Measurements from ENCODE around the gene OR2T1.
"Not testable (repeated sequence)": the region's sequence is repeated elsewhere in the genome, so short reads cannot be mapped to it uniquely, and the experiment has no call there.

Gene OR2T1

GRCh38 chr1:248417854-248418253 is 15.0 kb downstream of the OR2T1 start:
- Mint-ChIP-seq H3K27me3 (no peaks in the 10 kb centered on the region), H3K9me3 (peaks cover 34% of the 10 kb centered on the region), H3K36me3 (ENCODE audit: low read depth) (no peaks in the 10 kb centered on the region), H3K27ac (no peak overlapping the region), H3K4me3 (no peak overlapping the region), H3K4me1 (ENCODE audit: low read depth) (no peaks in the 10 kb centered on the region)
- intact Hi-C loops (cut with micrococcal nuclease), result no loop called here

GRCh38 chr1:248421384-248421783 is 18.5 kb downstream of the OR2T1 start:
- Mint-ChIP-seq H3K27me3 (no peaks in the 10 kb centered on the region), H3K9me3 (peaks cover 39% of the 10 kb centered on the region), H3K4me3 (no peak overlapping the region), H3K36me3 (ENCODE audit: low read depth) (no peaks in the 10 kb centered on the region), H3K27ac (no peak overlapping the region), H3K4me1 (ENCODE audit: low read depth) (no peaks in the 10 kb centered on the region)
- intact Hi-C loops (cut with micrococcal nuclease), result no loop called here

GRCh38 chr1:248427526-248428191 is 24.8 kb downstream of the OR2T1 start:
- H3K36me3 Mint-ChIP-seq (ENCODE audit: low read depth); H3K4me1 Mint-ChIP-seq (ENCODE audit: low read depth); H3K27ac Mint-ChIP-seq; H3K27me3 Mint-ChIP-seq; H3K4me3 Mint-ChIP-seq; intact Hi-C loops (cut with micrococcal nuclease): not testable (repeated sequence)
- H3K9me3 Mint-ChIP-seq, result peaks cover 16% of the 10 kb centered on the region

- H3K4me3 Mint-ChIP-seq; intact Hi-C loops (cut with micrococcal nuclease); H3K27ac Mint-ChIP-seq; H3K36me3 Mint-ChIP-seq (ENCODE audit: low read depth); H3K27me3 Mint-ChIP-seq; H3K4me1 Mint-ChIP-seq (ENCODE audit: low read depth): not testable (repeated sequence)
- H3K9me3 Mint-ChIP-seq, result peaks cover 11% of the 10 kb centered on the region
Observed at GRCh38 chr1:248428192-248428533, 25.3 kb downstream of the OR2T1 start.

DNA sequence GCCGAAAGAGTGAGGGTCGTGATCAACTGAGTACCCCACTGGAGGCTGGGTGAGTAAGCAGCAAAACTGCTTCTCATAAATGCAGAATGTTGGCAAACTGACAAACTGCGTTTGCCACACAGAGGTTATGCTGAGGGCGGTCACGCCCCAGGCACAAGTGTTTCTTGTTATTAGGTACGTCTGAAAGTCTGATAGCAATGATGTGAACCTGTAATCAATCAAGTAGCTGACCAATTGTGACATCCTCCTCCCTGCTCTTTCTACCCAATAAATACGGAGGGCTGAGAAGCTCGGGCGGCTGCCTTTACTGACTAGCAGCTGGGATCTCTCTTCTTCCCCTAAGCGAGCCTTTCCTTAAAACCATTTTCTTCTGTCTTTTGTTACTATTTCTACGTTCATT is 28.8 kb downstream of the OR2T1 start:
- H3K9me3 Mint-ChIP-seq; H3K27me3 Mint-ChIP-seq; H3K4me3 Mint-ChIP-seq; H3K27ac Mint-ChIP-seq; H3K4me1 Mint-ChIP-seq (ENCODE audit: low read depth); H3K36me3 Mint-ChIP-seq (ENCODE audit: low read depth); intact Hi-C loops (cut with micrococcal nuclease): not testable (repeated sequence)

DNA sequence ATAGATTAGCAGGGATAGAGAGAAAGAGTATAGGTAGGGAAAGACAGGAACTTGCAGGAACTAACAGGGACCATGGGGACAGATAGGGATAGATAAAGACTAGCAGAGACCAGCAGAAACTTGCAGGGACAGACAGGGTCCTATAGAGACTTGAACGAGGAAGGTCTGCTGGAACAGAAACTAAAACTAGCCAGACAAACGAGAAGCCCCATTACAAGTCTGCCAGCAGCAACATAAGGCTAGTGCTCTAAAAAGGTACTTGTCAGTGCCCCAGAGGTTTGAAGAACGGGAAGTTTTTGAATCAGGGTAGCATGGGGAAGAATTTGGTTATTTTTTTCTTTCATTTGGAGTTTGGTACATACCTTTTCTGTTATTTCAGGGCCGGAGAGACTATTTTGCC is 29.4 kb downstream of the OR2T1 start:
- not testable (repeated sequence) for H3K9me3 Mint-ChIP-seq

DNA sequence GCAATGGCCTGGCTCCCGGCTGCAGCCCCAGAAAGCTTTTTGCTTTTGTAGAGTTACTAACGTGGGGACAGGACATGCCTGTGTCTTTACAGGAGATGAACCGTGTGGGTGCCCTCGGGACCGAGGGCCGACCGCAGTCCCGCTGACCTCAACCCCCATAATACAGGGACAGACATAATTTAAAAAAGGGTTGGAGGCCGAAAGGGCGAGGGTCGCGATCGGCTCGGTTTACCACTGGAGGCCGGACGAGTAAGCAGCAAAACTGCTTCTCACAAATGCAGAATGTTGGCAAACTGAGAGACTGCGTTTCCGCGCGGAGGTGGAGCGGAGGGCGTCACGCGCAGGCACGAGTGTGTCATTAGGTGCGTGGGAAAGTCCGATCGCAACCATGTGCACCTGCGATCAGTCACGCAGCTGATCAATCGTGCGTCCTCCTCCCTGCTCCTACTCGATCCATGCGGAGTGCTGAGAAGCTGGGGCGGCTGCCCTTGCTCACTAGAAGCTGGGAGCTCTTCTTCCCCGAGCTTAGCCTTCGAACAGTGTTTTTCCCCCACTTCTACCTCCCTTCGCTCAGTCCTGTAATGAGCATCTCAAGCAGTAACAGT is 31.1 kb downstream of the OR2T1 start:
- H3K9me3 Mint-ChIP-seq; H3K27ac Mint-ChIP-seq; intact Hi-C loops (cut with micrococcal nuclease); H3K27me3 Mint-ChIP-seq; H3K36me3 Mint-ChIP-seq (ENCODE audit: low read depth); H3K4me3 Mint-ChIP-seq; H3K4me1 Mint-ChIP-seq (ENCODE audit: low read depth): not testable (repeated sequence)

More for the DNA sequence above, 29.4 kb downstream of the OR2T1 start:
- H3K4me3 Mint-ChIP-seq; H3K36me3 Mint-ChIP-seq (ENCODE audit: low read depth); H3K4me1 Mint-ChIP-seq (ENCODE audit: low read depth); intact Hi-C loops (cut with micrococcal nuclease); H3K27me3 Mint-ChIP-seq; H3K27ac Mint-ChIP-seq: not testable (repeated sequence)

- intact Hi-C loops (cut with micrococcal nuclease); H3K36me3 Mint-ChIP-seq (ENCODE audit: low read depth); H3K4me3 Mint-ChIP-seq; H3K27me3 Mint-ChIP-seq; H3K27ac Mint-ChIP-seq; H3K4me1 Mint-ChIP-seq (ENCODE audit: low read depth); H3K9me3 Mint-ChIP-seq: not testable (repeated sequence)
Observed at GRCh38 chr1:248434913-248435312, 32.1 kb downstream of the OR2T1 start.

DNA sequence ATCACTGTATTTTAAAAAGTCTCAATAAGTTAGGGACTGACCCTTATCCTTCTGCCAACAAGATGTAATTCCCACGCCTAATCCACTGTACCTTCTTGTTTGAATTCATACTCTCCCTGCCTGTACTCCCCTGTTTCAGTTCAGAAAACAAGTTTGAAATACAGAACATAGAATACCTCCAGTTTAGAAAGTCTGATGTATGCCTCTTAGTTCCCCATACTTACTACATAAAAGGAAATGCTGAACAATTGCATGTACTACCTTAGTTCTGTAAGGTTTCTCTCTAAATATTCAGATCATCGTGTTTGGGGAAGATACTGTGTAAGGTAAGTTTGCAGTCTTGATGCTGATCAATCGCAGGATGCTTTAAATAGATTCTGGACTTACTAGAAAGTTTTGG is 33.5 kb downstream of the OR2T1 start:
- not testable (repeated sequence) for H3K36me3 Mint-ChIP-seq (ENCODE audit: low read depth)

DNA sequence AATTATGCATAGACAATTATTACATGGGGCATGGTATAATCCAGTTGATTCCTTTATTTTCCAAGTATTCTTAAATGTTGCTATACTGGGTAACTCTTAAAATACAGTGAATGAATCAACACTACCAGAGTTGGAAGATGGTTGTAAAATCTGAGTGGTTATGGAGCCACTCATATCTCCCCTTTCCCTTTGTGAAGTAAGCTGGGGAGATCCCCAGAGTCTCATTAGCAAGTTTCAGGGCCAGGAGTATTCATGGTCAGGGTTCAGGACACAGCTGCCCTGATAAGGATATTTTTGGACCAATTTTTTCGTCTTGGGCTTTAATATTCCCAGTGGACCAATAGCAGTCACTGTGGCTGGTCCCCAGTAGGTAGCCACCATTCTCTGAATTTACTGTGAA is 35.8 kb downstream of the OR2T1 start:
- H3K9me3 Mint-ChIP-seq; H3K36me3 Mint-ChIP-seq (ENCODE audit: low read depth); H3K4me1 Mint-ChIP-seq (ENCODE audit: low read depth); H3K27ac Mint-ChIP-seq; intact Hi-C loops (cut with micrococcal nuclease); H3K4me3 Mint-ChIP-seq; H3K27me3 Mint-ChIP-seq: not testable (repeated sequence)

More for the DNA sequence above, 33.5 kb downstream of the OR2T1 start:
- H3K27ac Mint-ChIP-seq; intact Hi-C loops (cut with micrococcal nuclease); H3K4me1 Mint-ChIP-seq (ENCODE audit: low read depth); H3K9me3 Mint-ChIP-seq; H3K27me3 Mint-ChIP-seq; H3K4me3 Mint-ChIP-seq: not testable (repeated sequence)

DNA sequence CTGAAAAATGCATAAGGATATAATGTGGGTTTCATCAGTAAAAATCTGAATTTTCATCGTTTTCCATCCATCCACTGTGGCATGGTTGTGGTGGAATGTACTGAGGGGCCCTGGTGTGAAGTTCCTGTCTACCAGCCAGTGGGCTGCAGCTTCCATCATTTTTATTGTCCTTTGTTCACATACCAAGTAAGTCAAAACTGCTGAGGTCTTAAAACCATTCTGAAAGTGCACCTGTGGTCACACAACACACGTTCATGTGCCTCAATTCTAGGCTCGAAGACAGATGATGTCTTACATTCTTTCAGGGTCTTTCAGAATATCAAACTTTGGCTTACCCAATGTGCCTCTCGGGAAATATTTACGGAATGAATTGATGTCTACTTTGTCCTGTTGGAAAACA is 36.4 kb downstream of the OR2T1 start:
- H3K27me3 Mint-ChIP-seq; H3K36me3 Mint-ChIP-seq (ENCODE audit: low read depth); intact Hi-C loops (cut with micrococcal nuclease); H3K4me3 Mint-ChIP-seq; H3K9me3 Mint-ChIP-seq; H3K4me1 Mint-ChIP-seq (ENCODE audit: low read depth); H3K27ac Mint-ChIP-seq: not testable (repeated sequence)

DNA sequence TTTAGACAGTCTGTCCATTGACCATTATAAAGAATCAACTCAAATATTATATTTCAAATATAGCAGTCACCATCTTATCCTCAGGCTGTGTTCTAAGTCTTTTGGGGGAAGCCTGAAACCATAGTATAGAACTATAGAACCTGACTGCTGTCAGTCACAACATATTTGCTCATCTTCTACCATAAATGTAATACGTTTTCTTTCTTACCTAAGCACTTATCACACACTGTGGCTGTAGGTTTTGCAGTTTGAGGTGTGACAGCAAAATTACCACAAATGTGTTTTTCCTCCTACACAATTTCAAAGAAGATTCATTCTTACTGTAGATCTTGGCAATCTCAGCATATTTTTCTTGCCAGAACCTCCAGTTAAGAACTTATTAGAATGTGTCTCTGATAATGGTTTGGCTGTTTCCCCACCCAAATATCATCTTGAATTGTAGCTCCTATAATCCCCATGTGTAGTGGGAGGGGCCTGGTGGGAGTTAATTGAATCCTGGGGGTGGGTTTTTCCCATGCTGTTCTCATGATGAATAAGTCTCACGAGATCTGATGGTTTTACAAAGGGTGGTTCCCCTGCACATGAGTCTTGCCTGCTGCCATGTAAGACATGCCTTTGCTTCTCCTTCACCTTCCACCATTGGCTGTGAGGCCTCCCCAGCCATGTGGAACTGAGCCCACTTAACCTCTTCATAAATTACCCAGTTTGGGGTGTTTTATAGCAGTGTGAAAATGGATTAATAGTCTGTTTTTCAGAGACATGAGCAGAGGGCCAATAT is 39.8 kb downstream of the OR2T1 start:
- H3K4me1 Mint-ChIP-seq (ENCODE audit: low read depth); H3K36me3 Mint-ChIP-seq (ENCODE audit: low read depth); H3K4me3 Mint-ChIP-seq; H3K9me3 Mint-ChIP-seq; H3K27ac Mint-ChIP-seq; intact Hi-C loops (cut with micrococcal nuclease); H3K27me3 Mint-ChIP-seq: not testable (repeated sequence)

DNA sequence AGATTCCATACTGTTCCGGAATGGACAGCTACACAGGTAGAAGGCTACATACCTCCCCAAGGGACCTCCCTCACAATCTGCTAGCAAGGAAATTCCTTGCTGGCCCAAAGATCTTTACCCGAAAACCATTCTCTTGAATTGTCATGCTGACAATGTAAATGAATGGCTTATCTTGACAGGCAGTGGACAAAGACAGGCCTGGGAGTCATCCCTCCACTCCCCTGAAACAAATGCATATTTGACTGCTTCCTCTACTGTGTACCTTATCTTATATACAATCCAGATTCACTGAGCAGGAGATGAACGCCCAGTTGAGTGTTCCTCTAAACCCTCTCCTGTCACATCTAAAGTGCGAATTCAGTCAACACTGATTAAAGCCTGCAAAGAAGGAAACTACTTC is 41.8 kb downstream of the OR2T1 start:
- H3K27me3 Mint-ChIP-seq; intact Hi-C loops (cut with micrococcal nuclease); H3K4me1 Mint-ChIP-seq (ENCODE audit: low read depth); H3K27ac Mint-ChIP-seq; H3K36me3 Mint-ChIP-seq (ENCODE audit: low read depth); H3K4me3 Mint-ChIP-seq; H3K9me3 Mint-ChIP-seq: not testable (repeated sequence)

DNA sequence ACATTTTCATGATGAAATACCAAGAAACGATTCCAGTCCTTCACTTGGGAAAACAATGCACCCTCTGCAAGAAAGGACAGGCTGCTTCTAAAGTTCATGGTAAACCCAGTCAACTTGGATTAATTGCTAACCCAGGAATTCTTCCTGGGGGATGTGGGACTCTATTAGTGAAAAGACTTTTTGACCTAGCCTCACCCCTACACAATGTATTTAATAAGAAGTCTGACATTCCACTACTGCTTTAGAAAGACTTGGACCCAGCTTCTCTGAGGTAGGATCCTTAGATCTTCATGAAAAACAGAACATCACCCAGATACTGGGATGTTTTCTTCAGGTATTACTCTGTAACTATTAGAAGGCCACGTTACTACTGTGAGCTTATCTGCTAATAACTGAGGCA is 42.6 kb downstream of the OR2T1 start, which contains the start of gene OR2T2:
TSS of gene OR2T2 (plus strand) at position 239 of the 400 bp plus-strand sequence. CDS start 7,161 bp downstream, outside the sequence.
- H3K9me3 Mint-ChIP-seq; intact Hi-C loops (cut with micrococcal nuclease); H3K27ac Mint-ChIP-seq; H3K4me1 Mint-ChIP-seq (ENCODE audit: low read depth); H3K27me3 Mint-ChIP-seq; H3K4me3 Mint-ChIP-seq; H3K36me3 Mint-ChIP-seq (ENCODE audit: low read depth): not testable (repeated sequence)
